Stimulated activated naive CD4-positive, alpha-beta T cell (primary cell): ENCODE results near the gene SLC66A2.
"Not testable (repeated sequence)": the region's sequence is repeated elsewhere in the genome, so short reads cannot be mapped to it uniquely, and the experiment has no call there.

Experiments
- DNase-seq, 6 experiments: peaks; one replicate each; lab custom pipeline; 2025; lab: John Stamatoyannopoulos, UW

The SLC66A2 gene

DNA sequence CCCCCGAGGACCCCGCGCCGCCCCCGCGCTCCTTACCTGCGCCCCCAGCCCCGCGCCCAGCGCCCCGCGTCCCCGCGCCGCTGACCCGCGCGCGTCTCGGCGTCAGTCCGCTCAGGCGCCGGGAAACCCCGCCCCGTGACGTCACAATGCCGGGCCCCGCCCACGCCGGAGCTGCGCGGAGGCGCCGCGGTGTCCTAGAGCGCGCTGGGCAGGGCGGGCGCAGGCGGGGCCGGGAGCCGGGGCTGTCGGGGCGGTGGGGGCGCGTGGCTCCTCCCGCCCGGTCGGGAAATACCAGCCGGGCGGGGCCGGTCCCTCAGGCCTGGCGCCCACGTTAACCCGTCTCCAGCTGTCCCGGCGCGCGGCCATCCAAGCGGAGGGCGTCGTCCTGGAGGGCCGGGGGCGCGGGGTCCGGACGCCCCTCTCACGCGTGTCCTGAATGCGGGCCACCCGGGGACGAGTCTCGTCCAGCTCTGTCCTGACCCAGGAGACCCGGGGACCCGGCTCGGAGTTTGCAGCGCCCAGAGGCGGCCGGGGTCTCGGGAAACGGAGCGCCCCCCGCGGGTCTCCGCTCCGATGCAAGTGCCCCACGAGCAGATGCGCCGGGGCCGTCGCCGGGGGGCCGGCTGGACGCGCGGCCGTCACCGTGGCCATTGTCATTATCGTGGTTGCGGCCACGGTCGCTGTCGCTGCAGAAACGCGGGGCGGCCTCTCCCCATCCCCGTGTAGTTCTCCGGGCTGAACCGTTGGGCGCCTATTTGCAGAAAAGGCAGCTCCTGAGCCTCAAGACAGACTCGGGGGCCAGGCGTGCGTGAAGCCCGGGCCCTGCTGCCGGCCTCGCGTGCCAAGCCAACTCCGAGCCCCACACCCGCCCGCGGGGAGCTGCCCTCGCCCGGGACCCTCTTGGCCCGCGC is at the start of gene SLC66A2:
Gene SLC66A2 (minus strand): TSS at position 109 of the 911 bp plus-strand sequence. CDS start 727 bp downstream, outside the sequence.
- DNase-seq: peak; percentile 78 to 94 (median 90)

DNA sequence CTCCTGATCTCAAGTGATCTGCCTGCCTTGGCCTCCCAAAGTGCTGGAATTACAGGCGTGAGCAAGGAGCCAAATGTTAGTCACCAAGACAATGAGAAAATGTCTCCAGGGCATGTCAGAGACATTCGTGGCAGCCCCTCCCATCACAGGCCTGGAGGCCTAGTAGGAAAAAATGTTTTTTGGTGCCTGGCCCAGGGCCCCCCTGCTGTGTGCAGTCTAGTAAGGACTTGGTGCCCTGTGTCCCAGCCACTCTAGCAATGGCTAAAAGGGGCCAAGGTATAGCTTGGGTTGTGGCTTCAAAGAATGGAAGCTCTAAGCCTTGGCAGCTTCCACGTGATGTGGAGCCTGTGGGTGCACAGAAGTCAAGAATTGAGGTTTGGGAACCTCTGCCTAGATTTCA is 49.4 kb upstream of the SLC66A2 start:
- DNase-seq: no peak

DNA sequence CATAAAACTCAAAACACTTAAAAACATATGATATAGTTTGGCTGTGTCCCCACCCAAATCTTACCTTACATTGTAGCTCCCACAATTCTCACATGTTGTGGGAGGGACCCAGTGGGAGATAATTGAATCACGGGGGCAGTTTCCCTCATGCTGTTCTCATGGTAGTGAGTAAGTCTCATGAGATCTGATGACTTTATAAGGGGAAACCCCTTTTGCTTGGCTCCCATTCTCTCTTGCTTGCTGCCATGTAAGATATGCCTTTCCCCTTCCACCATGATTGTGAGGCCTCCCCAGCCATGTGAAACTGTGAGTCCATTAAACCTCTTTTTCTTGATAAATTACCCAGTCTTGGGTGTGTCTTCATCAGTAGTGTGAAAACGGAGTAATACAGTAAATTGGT is 48.2 kb upstream of the SLC66A2 start:
- DNase-seq: not testable (repeated sequence)

DNA sequence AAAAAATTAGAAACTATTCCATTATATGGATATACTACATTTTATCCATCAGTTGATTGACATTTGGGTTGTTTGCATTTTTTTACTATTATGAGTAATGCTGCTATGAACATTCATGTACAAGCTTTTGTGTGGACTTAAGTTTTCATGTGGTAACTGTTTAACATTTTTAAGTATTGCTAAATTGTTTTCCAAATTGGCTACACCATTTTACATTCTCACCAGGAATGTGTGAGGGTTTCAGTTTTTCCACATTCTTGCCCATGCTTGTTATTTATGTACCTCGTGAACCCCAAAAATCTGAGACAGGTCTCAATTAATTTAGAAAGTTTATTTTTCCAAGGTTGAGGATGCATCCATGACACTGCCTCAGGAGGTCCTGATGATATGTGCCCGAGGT is 40.0 kb upstream of the SLC66A2 start:
- DNase-seq: no peak

DNA sequence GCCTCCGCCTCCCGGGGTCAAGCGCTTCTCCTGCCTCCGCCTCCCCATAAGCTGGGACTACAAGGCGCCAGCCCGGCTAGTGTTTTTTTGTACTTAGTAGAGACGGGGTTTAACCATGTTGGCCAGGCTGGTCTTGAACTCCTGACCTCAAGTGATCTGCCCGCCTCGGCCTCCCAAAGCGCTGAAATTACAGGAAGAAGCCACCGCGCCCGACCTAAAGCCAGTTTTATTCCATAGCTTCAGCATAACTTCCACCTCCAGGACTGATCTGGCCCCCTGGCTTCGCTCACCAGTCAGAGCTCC is 37.7 kb upstream of the SLC66A2 start:
- no peak for DNase-seq

DNA sequence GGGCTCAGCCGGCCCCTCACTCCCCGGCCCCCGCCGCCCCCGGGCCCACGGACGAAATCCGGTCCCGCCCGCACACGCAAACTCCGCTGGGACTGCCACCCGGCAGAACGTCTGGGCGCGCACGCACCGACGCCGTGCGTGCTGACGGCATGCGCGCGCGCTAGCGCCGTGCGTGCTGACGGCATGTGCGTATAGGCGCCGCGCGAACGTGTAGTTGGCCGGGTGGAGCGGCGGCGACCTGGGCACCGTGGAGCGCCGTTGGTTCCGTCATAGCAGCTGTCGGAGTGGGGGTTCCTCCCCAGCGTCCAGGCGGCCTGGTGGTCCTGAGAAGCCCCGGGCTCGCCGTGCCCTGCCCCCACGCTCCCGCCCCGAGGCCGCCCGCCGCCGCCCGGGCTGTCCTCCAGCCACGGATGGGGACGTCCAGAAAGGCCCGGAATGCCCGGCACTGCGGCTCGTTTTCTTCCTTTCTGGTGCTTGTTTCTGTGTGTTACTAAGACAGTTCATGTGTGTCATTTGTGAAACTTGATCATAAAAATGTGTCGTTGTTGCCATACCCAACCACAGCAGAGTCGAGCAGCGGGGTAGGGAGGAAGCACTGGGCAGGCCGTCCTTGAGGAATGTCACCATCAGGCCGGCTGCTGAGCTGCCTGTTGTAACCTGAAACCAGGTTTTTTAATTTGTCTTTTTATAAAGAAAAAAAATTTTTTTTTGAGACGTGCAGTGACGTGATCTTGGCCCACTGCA is 37.2 kb upstream of the SLC66A2 start, which contains the start of gene TXNL4A:
Gene TXNL4A (minus strand): TSS at position 113 of the 744 bp plus-strand sequence. CDS start 171 bp downstream, outside the sequence.
- peak; percentile 72 to 85 (median 80) for DNase-seq

DNA sequence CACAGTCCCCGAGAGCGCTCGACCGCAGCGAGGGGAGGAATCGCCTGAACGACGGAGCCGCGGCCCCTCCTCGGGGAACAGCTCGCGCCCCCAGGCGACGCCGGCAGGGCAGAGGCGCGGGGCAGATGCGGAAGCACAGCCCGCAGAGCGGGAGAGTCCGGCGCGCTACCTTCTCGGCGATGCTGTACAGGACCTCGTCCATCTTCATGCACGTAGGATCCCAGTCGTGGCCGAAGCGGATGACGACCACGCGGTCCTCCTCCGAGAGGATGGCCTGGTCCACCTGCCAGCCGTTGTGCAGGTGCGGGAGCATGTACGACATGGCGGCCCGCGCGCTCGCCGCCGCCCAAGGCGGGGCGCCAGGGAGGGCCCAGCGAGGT is 36.6 kb upstream of the SLC66A2 start:
- peak in 5 of 6 experiments; percentile 44 to 84 (median 69) for DNase-seq

DNA sequence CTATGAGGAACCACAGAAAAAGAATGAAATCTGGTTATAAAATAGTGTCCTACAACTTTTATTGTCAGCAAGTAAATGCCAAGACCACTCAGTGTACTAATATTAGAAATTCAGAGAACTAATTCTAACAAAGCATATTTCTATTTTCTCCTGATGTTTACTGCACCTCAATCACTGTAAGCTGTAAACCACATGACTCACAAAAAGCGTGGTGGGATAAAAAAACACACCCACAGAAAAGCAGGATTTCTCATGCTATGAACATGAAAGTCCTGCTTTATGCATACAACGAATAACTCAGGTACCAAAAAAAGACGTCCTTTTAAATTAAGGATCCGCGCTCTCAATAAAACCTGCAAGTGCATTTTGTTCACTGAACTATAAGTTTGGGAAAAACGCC is 36.1 kb upstream of the SLC66A2 start:
- DNase-seq: no peak

DNA sequence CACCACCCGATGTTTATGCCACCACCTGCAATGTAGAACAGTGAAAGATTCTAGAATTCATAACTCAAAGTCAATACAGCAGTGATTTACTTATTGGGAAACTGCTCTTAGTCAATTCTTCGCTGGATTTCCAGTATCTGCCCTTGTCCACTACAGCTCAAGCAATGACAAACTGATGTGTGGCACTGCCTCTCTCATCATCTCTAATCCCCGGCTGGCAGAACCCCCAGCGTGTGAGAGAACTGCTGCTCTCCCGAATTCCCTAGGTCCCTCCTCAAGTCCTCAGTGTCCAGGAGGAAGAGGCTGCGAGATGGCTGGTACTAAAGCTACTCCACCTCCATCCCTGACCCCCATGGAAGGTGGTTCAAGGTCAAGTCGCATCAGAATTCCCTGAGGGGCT is 35.3 kb upstream of the SLC66A2 start:
- DNase-seq: no peak

DNA sequence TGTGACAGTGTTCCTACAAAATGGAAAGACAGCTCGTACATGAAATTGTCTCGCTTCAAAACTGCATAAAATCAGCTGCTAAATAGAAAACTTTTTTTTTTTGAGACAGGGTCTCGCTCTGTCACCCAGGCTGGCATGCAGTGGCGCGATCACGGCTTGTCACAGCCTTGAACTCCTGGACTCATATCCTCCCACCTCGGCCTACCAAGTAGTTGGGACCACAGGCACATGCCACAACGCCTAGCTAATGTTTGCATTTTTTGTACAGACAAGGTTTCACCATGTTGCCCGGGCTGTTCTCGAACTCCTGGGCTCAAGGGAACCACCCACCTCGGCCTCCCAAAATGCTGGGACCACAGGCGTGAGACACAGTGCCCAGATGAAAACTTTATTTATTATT is 33.7 kb upstream of the SLC66A2 start:
- DNase-seq: no peak

DNA sequence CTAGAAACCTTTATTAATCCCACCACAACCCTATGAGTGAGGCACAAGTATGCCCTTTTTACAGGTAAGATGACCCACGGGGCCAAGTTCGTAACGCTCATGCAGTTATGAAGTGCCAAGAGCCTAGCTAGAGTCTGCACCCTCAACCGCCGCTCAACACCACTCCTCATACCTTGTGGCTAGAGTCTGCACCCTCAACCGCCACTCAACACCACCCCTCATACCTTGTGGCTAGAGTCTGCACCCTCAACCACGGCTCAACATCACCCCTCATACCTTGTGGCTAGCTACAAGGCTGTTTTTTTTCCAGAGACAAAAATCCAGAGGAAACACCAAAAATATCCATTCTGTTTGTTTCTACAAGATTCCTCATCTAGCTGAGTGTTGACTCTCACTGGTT is 32.3 kb upstream of the SLC66A2 start:
- no peak for DNase-seq

DNA sequence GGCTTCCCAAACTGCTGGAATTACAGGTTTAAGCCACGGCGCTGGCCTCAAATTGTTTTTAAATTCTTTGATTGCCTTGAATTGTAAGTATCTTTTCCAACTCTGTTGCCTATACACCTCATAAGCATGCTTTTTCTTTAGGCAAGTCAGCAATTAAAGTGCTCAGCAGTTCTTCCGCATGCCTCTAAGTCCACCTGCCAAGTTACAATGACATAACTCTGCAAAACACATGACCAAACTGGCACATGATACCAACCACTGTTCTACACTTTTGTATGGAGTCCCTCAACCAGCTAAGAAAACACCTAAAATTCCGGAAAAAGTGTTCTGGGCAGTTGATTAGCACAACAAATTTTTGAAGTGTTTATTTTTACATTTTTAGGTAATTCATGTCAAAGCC is 31.8 kb upstream of the SLC66A2 start:
- no peak for DNase-seq

DNA sequence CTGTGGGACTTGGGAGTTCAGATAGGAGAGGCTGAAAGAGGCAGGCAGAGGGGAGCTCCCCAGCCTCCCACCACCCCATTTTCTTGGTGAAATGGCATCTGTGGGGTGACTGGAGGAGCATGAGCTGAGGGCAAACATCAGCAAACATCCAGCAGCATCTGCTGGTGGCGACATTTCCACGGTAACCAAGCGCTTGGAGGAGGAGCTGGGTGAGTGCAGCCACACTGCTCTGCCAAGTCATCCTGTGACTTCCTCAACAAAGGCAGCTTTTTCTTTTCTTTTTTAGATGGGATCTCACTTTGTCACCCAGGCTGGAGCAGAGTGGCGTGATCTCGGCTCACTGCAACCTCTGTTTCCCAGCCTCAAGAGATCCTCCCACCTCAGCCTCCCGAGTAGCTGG is 31.3 kb upstream of the SLC66A2 start:
- DNase-seq: no peak

DNA sequence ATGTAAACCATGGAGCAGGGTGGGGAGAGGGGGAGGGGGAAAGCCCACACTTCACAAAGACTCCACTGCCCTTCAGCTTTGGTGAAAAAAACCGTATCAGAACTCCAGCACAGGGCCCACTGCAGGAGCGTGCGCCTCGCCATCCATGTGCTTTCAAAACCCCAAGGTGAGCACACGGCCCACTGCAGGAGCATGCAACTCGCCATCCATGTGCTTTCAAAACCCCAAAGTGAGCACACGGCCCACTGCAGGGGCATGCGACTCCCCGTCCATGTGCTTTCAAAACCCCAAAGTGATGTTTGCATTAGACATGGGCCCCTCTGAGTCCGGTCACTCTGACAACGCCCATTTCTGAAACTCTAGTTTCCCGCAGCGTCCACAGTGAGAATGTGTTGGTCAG is 29.1 kb upstream of the SLC66A2 start:
- DNase-seq: no peak

DNA sequence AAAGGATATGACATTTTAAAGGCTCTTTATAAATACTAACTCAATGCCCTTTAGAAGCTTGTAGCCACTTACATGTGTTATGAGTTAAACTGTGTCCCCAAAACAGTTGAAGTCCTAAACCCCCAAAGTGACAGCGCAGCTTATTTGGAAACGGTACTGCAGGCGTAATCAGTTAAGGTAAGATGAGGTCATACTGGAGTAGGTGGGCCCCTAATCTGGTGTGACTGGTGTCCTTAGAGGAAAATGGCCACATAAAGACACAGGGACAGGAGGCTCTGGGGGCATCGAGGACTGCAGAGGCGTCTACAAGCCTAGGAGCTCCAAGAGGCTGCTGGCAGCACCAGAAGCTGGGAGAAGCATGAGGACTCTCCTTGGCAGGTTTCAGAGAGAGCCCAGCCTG is 28.4 kb upstream of the SLC66A2 start:
- no peak for DNase-seq

DNA sequence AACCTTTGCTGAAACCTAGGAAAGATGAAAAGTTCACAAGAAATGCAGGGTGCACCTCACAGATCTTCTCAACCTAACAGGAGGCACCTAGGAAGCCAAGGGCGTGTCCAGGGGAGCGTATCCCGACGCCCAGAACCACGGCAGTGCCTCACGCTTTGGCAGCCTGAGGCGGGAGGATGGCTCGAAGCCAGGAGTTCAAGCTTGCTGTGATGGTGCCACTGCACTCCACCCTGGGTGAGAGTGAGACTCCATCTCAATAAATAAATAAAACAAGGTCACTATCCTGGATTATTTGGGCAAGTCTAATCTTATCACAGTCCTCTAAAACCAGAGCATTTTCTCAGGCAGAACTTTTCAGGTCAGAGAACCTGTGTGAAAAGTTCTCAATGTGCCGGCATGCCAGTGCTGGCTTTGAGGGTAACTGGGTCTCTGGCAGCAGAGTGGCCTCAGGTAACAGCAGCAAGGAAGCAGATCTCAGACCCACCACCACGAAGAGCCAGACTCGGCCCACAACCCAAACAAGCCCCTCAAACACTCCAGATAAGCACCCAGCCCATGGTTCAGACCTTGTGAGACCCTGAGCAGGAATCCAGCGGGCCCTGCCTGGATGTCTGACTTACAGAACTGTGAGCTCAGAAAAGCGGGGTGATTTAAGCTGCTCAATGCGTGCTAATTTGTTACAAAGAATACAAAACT is 24.7 kb upstream of the SLC66A2 start:
- no peak for DNase-seq

DNA sequence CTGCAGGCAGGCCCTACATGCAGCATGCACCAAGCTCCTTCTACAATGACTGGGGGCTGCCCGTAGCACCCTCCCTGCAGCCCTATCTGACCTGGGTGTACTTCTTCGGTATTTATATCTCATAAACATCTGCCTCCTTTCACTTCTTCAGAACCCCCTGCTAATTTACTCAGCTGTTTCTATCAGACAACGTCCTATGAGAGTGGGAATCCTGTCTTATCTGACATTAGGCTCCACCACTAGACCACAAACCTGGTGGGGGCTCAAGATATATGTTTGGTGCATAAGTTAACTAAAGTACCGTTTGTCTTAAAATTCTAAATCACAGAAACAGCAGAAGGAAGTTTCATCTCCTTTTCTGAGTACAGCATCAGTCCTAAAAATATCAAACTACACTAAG is 23.6 kb upstream of the SLC66A2 start:
- DNase-seq: no peak

DNA sequence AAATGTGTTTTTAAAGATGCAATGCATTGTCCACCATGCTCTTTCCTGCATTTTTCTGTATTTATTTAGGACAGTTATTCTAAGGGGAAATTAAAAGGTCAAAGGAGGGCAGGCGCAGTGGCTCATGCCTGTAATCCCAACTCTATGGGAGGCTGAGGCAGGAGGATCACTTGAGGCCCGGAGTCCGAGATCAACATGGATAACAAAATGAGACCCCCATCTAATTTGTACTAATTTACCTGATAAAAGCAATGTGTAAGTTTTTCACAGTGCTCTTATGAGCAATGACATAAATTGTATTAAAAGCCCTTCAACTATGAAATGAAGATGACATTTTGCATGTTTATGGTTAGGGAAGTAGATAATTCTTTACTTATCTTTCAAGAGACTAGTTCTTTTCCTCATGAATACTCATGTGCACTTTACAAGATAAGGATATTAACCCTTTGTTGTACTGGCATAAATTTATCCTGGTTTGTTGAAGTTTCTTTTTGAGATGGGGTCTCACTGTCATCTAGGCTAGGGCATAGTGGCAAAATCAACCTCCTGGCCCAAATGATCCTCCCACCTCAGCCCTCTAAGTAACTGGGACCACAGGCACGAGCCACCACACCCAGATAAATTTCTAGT is 22.7 kb upstream of the SLC66A2 start:
- no peak for DNase-seq

DNA sequence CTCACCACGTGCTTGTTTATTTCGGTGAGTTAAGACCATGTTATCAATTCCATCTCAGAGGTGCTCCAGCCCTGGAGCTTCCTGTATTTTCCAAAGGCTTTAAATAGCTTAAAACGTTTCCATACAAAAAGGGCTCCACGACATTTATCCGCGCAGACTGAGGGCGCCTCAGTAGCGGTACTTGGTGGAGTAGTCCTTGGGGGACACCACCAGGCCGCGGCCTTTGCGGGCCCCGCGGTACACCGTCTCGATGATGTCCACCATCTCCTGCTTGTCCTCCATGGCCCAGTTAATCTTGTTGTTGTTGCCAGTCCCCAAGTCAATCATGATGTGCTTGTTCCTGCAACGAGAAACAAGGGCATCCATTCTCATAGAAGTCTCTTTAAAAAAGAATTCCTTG is 22.1 kb upstream of the SLC66A2 start:
- no peak for DNase-seq

DNA sequence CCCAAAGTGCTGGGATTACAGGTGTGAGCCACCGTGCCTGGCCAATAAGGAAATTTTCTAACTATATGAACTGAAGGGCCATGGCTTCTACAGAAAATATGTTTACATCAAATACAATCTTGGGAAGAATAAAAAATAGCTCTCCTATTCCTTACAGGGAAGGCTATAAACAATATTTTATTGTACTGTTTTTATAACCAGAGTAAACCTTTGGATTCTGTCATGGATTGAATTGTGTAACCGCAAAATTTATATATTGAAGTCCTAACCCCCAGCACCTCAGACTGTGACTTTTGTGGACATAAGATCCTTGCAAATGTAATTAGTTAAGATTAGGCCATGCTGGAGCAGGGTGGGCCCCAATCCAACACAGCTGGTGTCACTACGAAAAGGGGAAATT is 21.3 kb upstream of the SLC66A2 start:
- no peak for DNase-seq

DNA sequence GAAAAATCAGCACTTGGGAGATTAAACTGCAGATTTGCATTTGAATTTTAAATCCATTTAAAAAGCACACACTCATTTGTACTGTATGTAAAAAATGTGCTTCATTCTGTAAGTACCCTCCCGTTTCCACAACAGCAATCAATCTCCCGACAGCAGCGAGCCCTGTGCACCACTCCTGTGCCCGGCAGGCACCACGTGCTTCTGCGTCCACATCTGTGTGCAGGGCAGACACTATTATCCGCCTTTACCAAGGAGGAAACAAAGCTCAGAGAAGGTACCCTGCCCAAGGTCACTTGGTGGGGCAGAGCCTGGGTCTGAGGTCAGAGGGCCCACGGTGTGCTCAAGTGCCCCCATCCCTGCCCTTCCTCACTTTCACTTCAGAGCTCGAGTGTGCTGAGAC is 20.5 kb upstream of the SLC66A2 start:
- no peak for DNase-seq
